ENCODE measurements around the gene MAP6.

MAP6 gene

DNA sequence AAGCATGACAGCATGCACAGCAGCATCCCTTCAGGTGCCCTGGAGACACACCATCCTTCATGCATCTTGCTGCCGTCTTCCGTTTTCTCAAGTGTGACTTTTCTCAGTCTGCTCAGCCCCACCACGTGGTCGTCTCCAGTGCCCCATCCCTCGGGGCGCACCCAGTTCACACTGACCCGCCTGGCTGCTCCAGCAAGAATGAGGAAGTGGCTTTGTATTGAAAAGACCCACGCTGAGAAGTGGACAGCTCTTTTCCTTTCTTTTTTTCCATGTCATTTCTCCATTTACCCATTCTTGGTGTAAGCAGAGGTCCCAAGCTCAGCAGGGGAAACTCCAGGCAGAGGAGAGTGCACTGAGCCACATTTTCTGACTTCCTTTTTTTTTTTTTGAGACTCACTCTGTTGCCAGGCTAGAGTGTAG, 92.3 kb downstream of the MAP6 start:
- Histone ChIP-seq H3K4me3 (ENCODE audit: low read length) (no peak overlapping the region), H3K9me2 (replicated peaks; ENCODE audit: insufficient read depth, low read length) (no peaks in the 10 kb centered on the region), H3K27me3 (replicated peaks; ENCODE audit: insufficient read depth, low read length) (peaks cover 30% of the 10 kb centered on the region), H3K79me2 (ENCODE audit: low read length) (no peaks in the 10 kb centered on the region), H3K27ac (ENCODE audit: low read length) (no peak overlapping the region), H3K9me3 (replicated peaks; ENCODE audit: insufficient read depth, low read length) (no peaks in the 10 kb centered on the region), H2AFZ (ENCODE audit: low read length) (no peak overlapping the region), H3K36me3 (replicated peaks; ENCODE audit: insufficient read depth, low read length) (no peaks in the 10 kb centered on the region), H3K4me2 (ENCODE audit: low read depth, low read length) (no peak overlapping the region), H4K20me1 (ENCODE audit: insufficient read depth, low read length) (no peaks in the 10 kb centered on the region), H3K4me1 (ENCODE audit: low read length) (no peaks in the 10 kb centered on the region), H3K9ac (ENCODE audit: low read length) (no peak overlapping the region), H3F3A (ENCODE audit: insufficient read depth, low read length) (no peaks in the 10 kb centered on the region)
- TF ChIP-seq, protein P1, sequence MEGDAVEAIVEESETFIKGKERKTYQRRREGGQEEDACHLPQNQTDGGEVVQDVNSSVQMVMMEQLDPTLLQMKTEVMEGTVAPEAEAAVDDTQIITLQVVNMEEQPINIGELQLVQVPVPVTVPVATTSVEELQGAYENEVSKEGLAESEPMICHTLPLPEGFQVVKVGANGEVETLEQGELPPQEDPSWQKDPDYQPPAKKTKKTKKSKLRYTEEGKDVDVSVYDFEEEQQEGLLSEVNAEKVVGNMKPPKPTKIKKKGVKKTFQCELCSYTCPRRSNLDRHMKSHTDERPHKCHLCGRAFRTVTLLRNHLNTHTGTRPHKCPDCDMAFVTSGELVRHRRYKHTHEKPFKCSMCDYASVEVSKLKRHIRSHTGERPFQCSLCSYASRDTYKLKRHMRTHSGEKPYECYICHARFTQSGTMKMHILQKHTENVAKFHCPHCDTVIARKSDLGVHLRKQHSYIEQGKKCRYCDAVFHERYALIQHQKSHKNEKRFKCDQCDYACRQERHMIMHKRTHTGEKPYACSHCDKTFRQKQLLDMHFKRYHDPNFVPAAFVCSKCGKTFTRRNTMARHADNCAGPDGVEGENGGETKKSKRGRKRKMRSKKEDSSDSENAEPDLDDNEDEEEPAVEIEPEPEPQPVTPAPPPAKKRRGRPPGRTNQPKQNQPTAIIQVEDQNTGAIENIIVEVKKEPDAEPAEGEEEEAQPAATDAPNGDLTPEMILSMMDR (IDR thresholded peaks at IDR 0.05; ENCODE audit: low read length), result no peak
- TF ChIP-seq EZH2 (optimal IDR thresholded peaks at IDR 0.05; ENCODE audit: low read depth, low read length) (no peak), EZH2phosphoT487 (IDR thresholded peaks at IDR 0.05; ENCODE audit: low read length) (no peak)
- no peak for DNase-seq

DNA sequence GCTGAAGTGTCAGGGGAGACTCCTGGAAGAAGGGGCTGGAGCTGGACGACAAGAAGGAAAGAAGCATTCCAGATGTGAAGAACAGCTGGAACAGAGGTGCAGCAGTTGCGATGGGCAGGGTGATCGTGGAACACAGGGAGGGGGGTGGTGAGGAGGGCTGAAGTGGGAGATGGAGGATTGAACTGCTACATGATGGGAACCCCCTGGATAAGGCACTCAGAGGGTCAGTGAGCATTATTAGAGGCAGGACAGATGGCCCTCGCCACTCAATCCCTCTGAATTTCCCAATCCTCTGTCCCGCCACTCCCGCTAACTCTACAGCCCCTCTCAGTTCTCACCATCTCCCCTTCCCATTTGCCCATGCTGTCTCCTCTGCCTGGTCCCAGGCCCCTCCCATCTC, 92.8 kb downstream of the MAP6 start:
- H3K4me3 ChIP-seq (ENCODE audit: low read length), result no peak overlapping the region
- no peak overlapping the region for H3K27ac ChIP-seq (ENCODE audit: low read length)
- DNase-seq, result no peak
- no peak overlapping the region for H3K4me2 ChIP-seq (ENCODE audit: low read depth, low read length)
- no peak overlapping the region for H2AFZ ChIP-seq (ENCODE audit: low read length)
- H3K79me2 ChIP-seq (ENCODE audit: low read length), result no peaks in the 10 kb centered on the region
- TF ChIP-seq EZH2 (optimal IDR thresholded peaks at IDR 0.05; ENCODE audit: low read depth, low read length) (no peak), EZH2phosphoT487 (IDR thresholded peaks at IDR 0.05; ENCODE audit: low read length) (no peak)
- TF ChIP-seq, protein P1 (IDR thresholded peaks at IDR 0.05; ENCODE audit: low read length), result no peak
- H3K9me2 ChIP-seq (replicated peaks; ENCODE audit: insufficient read depth, low read length), result no peaks in the 10 kb centered on the region
- no peaks in the 10 kb centered on the region for H3K4me1 ChIP-seq (ENCODE audit: low read length)
- H4K20me1 ChIP-seq (ENCODE audit: insufficient read depth, low read length), result no peaks in the 10 kb centered on the region
- H3F3A ChIP-seq (ENCODE audit: insufficient read depth, low read length), result no peaks in the 10 kb centered on the region
- peaks cover 30% of the 10 kb centered on the region for H3K27me3 ChIP-seq (replicated peaks; ENCODE audit: insufficient read depth, low read length)
- no peak overlapping the region for H3K9ac ChIP-seq (ENCODE audit: low read length)
- no peaks in the 10 kb centered on the region for H3K9me3 ChIP-seq (replicated peaks; ENCODE audit: insufficient read depth, low read length)
- no peaks in the 10 kb centered on the region for H3K36me3 ChIP-seq (replicated peaks; ENCODE audit: insufficient read depth, low read length)

DNA sequence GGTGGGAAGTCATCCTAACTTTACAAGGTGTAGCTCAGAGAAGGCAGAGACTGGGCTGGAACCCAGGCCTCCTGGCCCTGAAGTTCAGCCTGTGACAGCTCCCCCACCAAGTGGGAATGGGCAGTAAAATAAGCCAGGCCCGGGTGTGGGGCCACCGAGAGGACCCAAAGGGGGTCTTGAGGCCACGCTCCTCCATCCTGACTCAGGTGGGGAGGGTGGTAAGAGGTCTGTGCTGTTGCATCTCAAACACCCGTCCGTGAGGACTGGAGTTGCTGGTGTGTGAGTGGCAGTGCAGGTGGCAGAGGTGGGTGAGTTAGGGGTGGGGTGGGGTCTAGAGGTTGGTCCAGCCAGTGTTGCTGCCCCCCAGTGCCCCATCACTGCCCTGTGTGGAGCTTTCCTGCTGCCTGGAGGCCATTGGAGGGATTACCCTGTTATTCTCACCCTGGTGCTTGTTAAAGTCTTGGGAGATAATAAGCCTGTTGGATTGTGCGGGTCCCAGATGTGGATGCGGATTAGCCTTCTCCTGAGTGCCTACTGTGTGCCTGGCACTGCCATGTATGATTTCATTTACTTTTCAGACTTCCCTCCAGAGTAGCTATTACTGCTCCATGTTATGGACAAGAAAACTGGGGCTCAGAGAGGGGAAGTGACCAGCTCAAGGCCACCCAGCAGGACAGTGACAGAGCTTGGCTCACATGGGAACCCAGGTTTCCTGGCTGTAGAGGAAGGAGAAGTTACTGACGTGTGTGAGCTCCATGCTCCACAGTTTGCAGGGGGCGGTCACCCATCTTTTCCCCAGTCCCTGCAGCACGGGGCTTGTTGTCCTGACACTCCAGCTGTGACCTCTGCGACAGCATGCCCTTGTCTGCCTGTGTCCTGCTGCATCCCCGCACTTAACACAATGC, 93.9 kb downstream of the MAP6 start:
- no peak overlapping the region for H3K27ac ChIP-seq (ENCODE audit: low read length)

More for the DNA sequence above, 93.9 kb downstream of the MAP6 start:
- no peak overlapping the region for H3K4me2 ChIP-seq (ENCODE audit: low read depth, low read length)
- H3K27me3 ChIP-seq (replicated peaks; ENCODE audit: insufficient read depth, low read length), result peaks cover 23% of the 10 kb centered on the region
- DNase-seq, result no peak
- H3K9me3 ChIP-seq (replicated peaks; ENCODE audit: insufficient read depth, low read length), result no peaks in the 10 kb centered on the region
- H3K36me3 ChIP-seq (replicated peaks; ENCODE audit: insufficient read depth, low read length), result no peaks in the 10 kb centered on the region
- no peak for TF ChIP-seq EZH2 (optimal IDR thresholded peaks at IDR 0.05; ENCODE audit: low read depth, low read length)
- TF ChIP-seq, protein P1 (IDR thresholded peaks at IDR 0.05; ENCODE audit: low read length), result no peak
- no peak for TF ChIP-seq EZH2phosphoT487 (IDR thresholded peaks at IDR 0.05; ENCODE audit: low read length)
- H3K9ac ChIP-seq (ENCODE audit: low read length), result no peak overlapping the region
- no peaks in the 10 kb centered on the region for H3K4me1 ChIP-seq (ENCODE audit: low read length)
- H4K20me1 ChIP-seq (ENCODE audit: insufficient read depth, low read length), result no peaks in the 10 kb centered on the region
- H3F3A ChIP-seq (ENCODE audit: insufficient read depth, low read length), result no peaks in the 10 kb centered on the region
- no peak overlapping the region for H2AFZ ChIP-seq (ENCODE audit: low read length)
- no peak overlapping the region for H3K4me3 ChIP-seq (ENCODE audit: low read length)
- H3K9me2 ChIP-seq (replicated peaks; ENCODE audit: insufficient read depth, low read length), result no peaks in the 10 kb centered on the region
- no peaks in the 10 kb centered on the region for H3K79me2 ChIP-seq (ENCODE audit: low read length)

All from MM.1S (cell line).